IMR-90 (cell line): ENCODE measurements around the gene HS3ST6. TPM values are rescaled to one million over a fixed set of nuclear protein-coding genes. Genes with fewer than 3 reads are reported as not detected.

Experiments
- ATAC-seq: fragments of 200-7000 bp; cut with Tn5 transposase; 2 replicates; pipeline ENCODE4 v1.9.1; 2020; ENCODE audit warnings: low read depth, mild to moderate bottlenecking, moderate library complexity
- BruUV-seq: library from RNA; stranded (reverse); fragments of 400-500 nt; replicated peaks from 2 replicates; lab custom pipeline; 2021; lab: Mats Ljungman, UMichigan
- CTCF ChIA-PET: fragments of 300-600 bp; formaldehyde crosslinking; extraction: SDS; loops from one replicate; lab custom pipeline; 2021; ENCODE audit warnings: antibody characterized with exemption; lab: Yijun Ruan, JAX
- POLR2A ChIA-PET: fragments of 300-600 bp; sonication (Branson Sonifier 250); formaldehyde crosslinking; loops from one replicate; lab custom pipeline; 2022; ENCODE audit warnings: antibody characterized with exemption; ENCODE audit not compliant: unreplicated experiment; lab: Charles Lee
- DNase-seq: peaks from one replicate; pipeline ENCODE4 v3.0.0; 2013
- H2AFZ ChIP-seq: replicated peaks from 2 replicates; pipeline ENCODE3; 2013; ENCODE audit warnings: low read length, mild to moderate bottlenecking; ENCODE audit not compliant: poor library complexity
- H2AK5ac ChIP-seq: 2 replicates; pipeline ENCODE4 v1.6.1; 2013; ENCODE audit warnings: low read depth, low read length, inconsistent platforms
- H2AK9ac ChIP-seq: replicated peaks from 2 replicates; pipeline ENCODE3; 2013; ENCODE audit warnings: mild to moderate bottlenecking, low read depth, low read length, moderate library complexity; ENCODE audit not compliant: poor library complexity
- H2BK120ac ChIP-seq: 2 replicates; pipeline ENCODE4 v1.6.1; 2013; ENCODE audit warnings: low read depth, low read length, inconsistent platforms
- H2BK15ac ChIP-seq: 3 replicates; pipeline ENCODE4 v1.6.1; 2013; ENCODE audit warnings: low read depth, low read length, inconsistent platforms
- H2BK20ac ChIP-seq: 2 replicates; pipeline ENCODE4 v1.6.1; 2013; ENCODE audit warnings: low read depth, mild to moderate bottlenecking, inconsistent platforms, low read length, moderate library complexity
- H2BK5ac ChIP-seq: 2 replicates; pipeline ENCODE4 v1.6.1; 2013; ENCODE audit warnings: mild to moderate bottlenecking, low read depth, low read length, inconsistent platforms; ENCODE audit not compliant: poor library complexity, severe bottlenecking
- H3K14ac ChIP-seq: replicated peaks from 2 replicates; pipeline ENCODE4 v1.6.1; 2013; ENCODE audit warnings: low read depth, low read length, inconsistent platforms
- H3K18ac ChIP-seq: 2 replicates; pipeline ENCODE4 v1.6.1; 2013; ENCODE audit warnings: low read depth, low read length, control low read depth
- H3K23ac ChIP-seq: 2 replicates; pipeline ENCODE4 v1.6.1; 2013; ENCODE audit warnings: low read depth, low read length, inconsistent platforms
- H3K27ac ChIP-seq: 2 replicates; pipeline ENCODE4 v1.5.1; 2013; ENCODE audit warnings: mild to moderate bottlenecking, control low read depth, low read length; ENCODE audit not compliant: insufficient read depth
- H3K27me3 ChIP-seq: 2 replicates; pipeline ENCODE4 v1.6.1; 2013; ENCODE audit warnings: low read length; ENCODE audit not compliant: control insufficient read depth, insufficient read depth
- H3K36me3 ChIP-seq: 2 replicates; pipeline ENCODE4 v1.6.1; 2013; ENCODE audit warnings: low read length, mixed read lengths; ENCODE audit not compliant: control insufficient read depth, insufficient read depth
- H3K4ac ChIP-seq: 2 replicates; pipeline ENCODE4 v1.6.1; 2013; ENCODE audit warnings: low read depth, low read length, inconsistent platforms
- H3K4me1 ChIP-seq: 2 replicates; pipeline ENCODE4 v1.6.1; 2013; ENCODE audit warnings: low read length, mixed read lengths; ENCODE audit not compliant: control insufficient read depth, insufficient read depth
- H3K4me2 ChIP-seq: 2 replicates; pipeline ENCODE4 v1.6.1; 2013; ENCODE audit warnings: low read depth, mild to moderate bottlenecking, control low read depth, low read length, moderate library complexity
- H3K4me3 ChIP-seq: 2 replicates; pipeline ENCODE4 v1.5.1; 2013; ENCODE audit warnings: low read depth, mild to moderate bottlenecking, control low read depth, low read length, moderate library complexity; ENCODE audit not compliant: insufficient read depth
- H3K56ac ChIP-seq: 2 replicates; pipeline ENCODE4 v1.6.1; 2013; ENCODE audit warnings: low read length, inconsistent platforms; ENCODE audit not compliant: insufficient read depth; ENCODE audit errors: extremely low read depth
- H3K79me1 ChIP-seq, 2 experiments: 2 replicates each; pipeline ENCODE4 v1.6.1; 2013; ENCODE audit warnings: low read length in 2 of 2, inconsistent platforms in 1 of 2, low read depth in 1 of 2
- H3K9ac ChIP-seq: 2 replicates; pipeline ENCODE4 v1.6.1; 2013; ENCODE audit warnings: low read depth, low read length, control low read depth
- H3K9me1 ChIP-seq: 2 replicates; pipeline ENCODE4 v1.6.1; 2013; ENCODE audit warnings: low read length, inconsistent platforms; ENCODE audit not compliant: insufficient read depth
- H3K9me3 ChIP-seq: 2 replicates; pipeline ENCODE4 v1.6.1; 2013; ENCODE audit warnings: low read length; ENCODE audit not compliant: control insufficient read depth, insufficient read depth
- H4K20me1 ChIP-seq: 2 replicates; pipeline ENCODE4 v1.6.1; 2013; ENCODE audit warnings: low read length, inconsistent platforms; ENCODE audit not compliant: insufficient read depth
- H4K5ac ChIP-seq: 2 replicates; pipeline ENCODE4 v1.6.1; 2013; ENCODE audit warnings: mild to moderate bottlenecking, low read depth, low read length, control low read depth
- H4K8ac ChIP-seq, 2 experiments: 2 replicates each; pipeline ENCODE4 v1.6.1; 2013; ENCODE audit warnings: low read depth in 2 of 2, low read length in 2 of 2, control low read depth in 1 of 2, inconsistent platforms in 1 of 2
- H4K91ac ChIP-seq: 2 replicates; pipeline ENCODE4 v1.6.1; 2013; ENCODE audit warnings: low read depth, low read length, inconsistent platforms; ENCODE audit not compliant: insufficient read depth
- BHLHE40 ChIP-seq: fragments of 150-350 bp; IDR thresholded peaks from 2 replicates; pipeline ENCODE4 v1.6.1; 2016; ENCODE audit warnings: mild to moderate bottlenecking, low read depth, low read length
- CEBPB ChIP-seq: IDR thresholded peaks from 2 replicates; pipeline ENCODE4 v1.6.1; 2012; ENCODE audit warnings: low read depth, low read length, improper control_type of control experiment
- CHD1 ChIP-seq: IDR thresholded peaks from 2 replicates; pipeline ENCODE4 v1.6.1; 2012; ENCODE audit warnings: low read depth, low read length, improper control_type of control experiment
- FOS ChIP-seq: fragments of 150-350 bp; IDR thresholded peaks from 2 replicates; pipeline ENCODE4 v1.6.1; 2016; ENCODE audit warnings: low read depth, low read length
- MAFK ChIP-seq: IDR thresholded peaks from 2 replicates; pipeline ENCODE4 v1.6.1; 2012; ENCODE audit warnings: low read depth, low read length, improper control_type of control experiment
- MXI1 ChIP-seq: IDR thresholded peaks from 2 replicates; pipeline ENCODE4 v1.6.1; 2012; ENCODE audit warnings: low read depth, mild to moderate bottlenecking, low read length, moderate library complexity, borderline replicate concordance
- NFE2L2 ChIP-seq: fragments of 150-350 bp; IDR thresholded peaks from 2 replicates; pipeline ENCODE4 v1.6.1; 2016; ENCODE audit warnings: low read depth, mild to moderate bottlenecking, low read length
- RCOR1 ChIP-seq: IDR thresholded peaks from 2 replicates; pipeline ENCODE4 v1.6.1; 2012; ENCODE audit warnings: mild to moderate bottlenecking, low read length, improper control_type of control experiment; ENCODE audit not compliant: insufficient replicate concordance
- WGBS, 2 experiments: methylation state at CpG; one replicate each; pipeline versions ENCODE4 v1.1.5 to v1.1.7; 2013; ENCODE audit warnings: missing lambda C conversion rate in 2 of 2; ENCODE audit not compliant: insufficient read length in 1 of 2; ENCODE audit errors: extremely low coverage in 2 of 2; 5-methylcytosine and 5-hydroxymethylcytosine counted together
- dilution Hi-C: fragments of 300-500 bp; cut with HindIII; formaldehyde crosslinking; loops from one replicate; pipeline ENCODE4 v1.14.3; 2018; ENCODE audit warnings: low sequenced_read_pairs; ENCODE audit not compliant: unreplicated experiment
- in situ Hi-C: fragments of 300-500 bp; cut with MboI; formaldehyde crosslinking; loops from 3 replicates; pipeline ENCODE4 v1.14.3; 2019; ENCODE audit warnings: low sequenced_read_pairs, inconsistent platforms, mixed read lengths
- intact Hi-C: fragments of 100-400 bp; cut with micrococcal nuclease; formaldehyde crosslinking; loops from 2 replicates; pipeline ENCODE4 v1.10.0; 2022
- polyA plus RNA-seq, 3 experiments: library from polyadenylated mRNA; depleted of rRNA; stranded (reverse); fragments of >200 nt; gene quantifications; 2 replicates each; pipeline ENCODE4 v1.2.3, GENCODE V29; 2012; ENCODE audit warnings: low replicate concordance in 1 of 3
- total RNA-seq: library from RNA; depleted of rRNA; stranded (reverse); fragments of >200 nt; gene quantifications from 2 replicates; pipeline ENCODE4 v1.2.3, GENCODE V29; 2012
- TF ChIP-seq, protein P1 (sequence below): fragments of 150-350 bp; IDR thresholded peaks from 2 replicates; pipeline ENCODE4 v1.6.1; 2016; ENCODE audit warnings: low read depth, mild to moderate bottlenecking, low read length, moderate library complexity, borderline replicate concordance
- TF ChIP-seq, protein P2 (sequence below): conservative IDR thresholded peaks from 2 replicates; pipeline ENCODE4 v1.5.1; 2012; ENCODE audit warnings: mild to moderate bottlenecking, low read depth, low read length, improper control_type of control experiment

HS3ST6 gene
- total and polyA plus RNA-seq, 2 of the 4 experiments (the other 2 are of a cell fraction) = not detected

GRCh38 chr16:1903220-1903574, 15.0 kb downstream of the HS3ST6 start (continued):
- TF ChIP-seq, protein P1, sequence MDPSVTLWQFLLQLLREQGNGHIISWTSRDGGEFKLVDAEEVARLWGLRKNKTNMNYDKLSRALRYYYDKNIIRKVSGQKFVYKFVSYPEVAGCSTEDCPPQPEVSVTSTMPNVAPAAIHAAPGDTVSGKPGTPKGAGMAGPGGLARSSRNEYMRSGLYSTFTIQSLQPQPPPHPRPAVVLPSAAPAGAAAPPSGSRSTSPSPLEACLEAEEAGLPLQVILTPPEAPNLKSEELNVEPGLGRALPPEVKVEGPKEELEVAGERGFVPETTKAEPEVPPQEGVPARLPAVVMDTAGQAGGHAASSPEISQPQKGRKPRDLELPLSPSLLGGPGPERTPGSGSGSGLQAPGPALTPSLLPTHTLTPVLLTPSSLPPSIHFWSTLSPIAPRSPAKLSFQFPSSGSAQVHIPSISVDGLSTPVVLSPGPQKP = no peak
- no peak for TF ChIP-seq RCOR1
- no peak for TF ChIP-seq CHD1

GRCh38 chr16:1902547-1903219, 15.5 kb downstream of the HS3ST6 start:
- Histone ChIP-seq H2BK15ac (no peak overlapping the region), H4K20me1 (no peaks in the 10 kb centered on the region), H2BK20ac (no peak overlapping the region), H3K27ac (no peak overlapping the region), H3K4ac (no peak overlapping the region), H2AK5ac (no peak overlapping the region), H3K14ac (no peak overlapping the region), H4K5ac (no peak overlapping the region), H2AK9ac (no peak overlapping the region), H3K9me3 (no peaks in the 10 kb centered on the region), H2BK120ac (no peak overlapping the region), H4K8ac (no peak overlapping the region), H3K4me1 (no peaks in the 10 kb centered on the region), H3K18ac (no peak overlapping the region), H3K27me3 (peaks cover 56% of the 10 kb centered on the region), H2AFZ (peak overlapping the region; percentile 63), H3K9me1 (no peaks in the 10 kb centered on the region), H3K9ac (no peak overlapping the region), H3K23ac (no peak overlapping the region), H3K56ac (no peak overlapping the region), H3K36me3 (no peaks in the 10 kb centered on the region), H3K79me1 (no peaks in the 10 kb centered on the region), H4K91ac (no peak overlapping the region), H3K4me2 (no peak overlapping the region), H2BK5ac (no peak overlapping the region), H3K4me3 (no peak overlapping the region)
- ATAC-seq (no peak), DNase-seq (no peak)
- no TSS peak for BruUV-seq
- dilution Hi-C loops (no loop called here), in situ Hi-C loops (no loop called here), intact Hi-C loops (no loop called here)
- POLR2A ChIA-PET = no interaction called here
- WGBS, 2 experiments = 76% methylated on average over 6 of the region's 20 CpGs; no CpG with 5 or more reads in 1 of the 2 experiments
- CTCF ChIA-PET = interaction anchor here (0.6 kb wide), 2 partner anchors 24 to 115 kb away, joined by 3 to 4 read pairs; no protein-coding TSS in a partner anchor
- no peak for TF ChIP-seq MXI1
- TF ChIP-seq NFE2L2 = no peak
- TF ChIP-seq MAFK = no peak
- TF ChIP-seq BHLHE40 = no peak
- TF ChIP-seq FOS = no peak
- no peak for TF ChIP-seq CEBPB
- TF ChIP-seq, protein P1 = no peak
- no peak for TF ChIP-seq RCOR1
- TF ChIP-seq CHD1 = no peak
- TF ChIP-seq, protein P2, sequence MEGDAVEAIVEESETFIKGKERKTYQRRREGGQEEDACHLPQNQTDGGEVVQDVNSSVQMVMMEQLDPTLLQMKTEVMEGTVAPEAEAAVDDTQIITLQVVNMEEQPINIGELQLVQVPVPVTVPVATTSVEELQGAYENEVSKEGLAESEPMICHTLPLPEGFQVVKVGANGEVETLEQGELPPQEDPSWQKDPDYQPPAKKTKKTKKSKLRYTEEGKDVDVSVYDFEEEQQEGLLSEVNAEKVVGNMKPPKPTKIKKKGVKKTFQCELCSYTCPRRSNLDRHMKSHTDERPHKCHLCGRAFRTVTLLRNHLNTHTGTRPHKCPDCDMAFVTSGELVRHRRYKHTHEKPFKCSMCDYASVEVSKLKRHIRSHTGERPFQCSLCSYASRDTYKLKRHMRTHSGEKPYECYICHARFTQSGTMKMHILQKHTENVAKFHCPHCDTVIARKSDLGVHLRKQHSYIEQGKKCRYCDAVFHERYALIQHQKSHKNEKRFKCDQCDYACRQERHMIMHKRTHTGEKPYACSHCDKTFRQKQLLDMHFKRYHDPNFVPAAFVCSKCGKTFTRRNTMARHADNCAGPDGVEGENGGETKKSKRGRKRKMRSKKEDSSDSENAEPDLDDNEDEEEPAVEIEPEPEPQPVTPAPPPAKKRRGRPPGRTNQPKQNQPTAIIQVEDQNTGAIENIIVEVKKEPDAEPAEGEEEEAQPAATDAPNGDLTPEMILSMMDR = no peak
